IPS-11a (cell line): ENCODE measurements around the gene WWC2.
"Not testable (repeated sequence)": the region's sequence is repeated elsewhere in the genome, so short reads cannot be mapped to it uniquely, and the experiment has no call there.

ENCODE experiments used
- H3K4me3 ChIP-seq: one replicate; pipeline ENCODE4 v1.5.1; 2013; ENCODE audit warnings: low read depth, low read length, control low read depth

WWC2 gene

GRCh38 chr4:183141997-183142396 is 42.9 kb downstream of the WWC2 start:
- H3K4me3 ChIP-seq = no peak overlapping the region

- no peak overlapping the region for H3K4me3 ChIP-seq
These were observed 43.8 kb downstream of the WWC2 start for GRCh38 chr4:183142571-183143550.

DNA sequence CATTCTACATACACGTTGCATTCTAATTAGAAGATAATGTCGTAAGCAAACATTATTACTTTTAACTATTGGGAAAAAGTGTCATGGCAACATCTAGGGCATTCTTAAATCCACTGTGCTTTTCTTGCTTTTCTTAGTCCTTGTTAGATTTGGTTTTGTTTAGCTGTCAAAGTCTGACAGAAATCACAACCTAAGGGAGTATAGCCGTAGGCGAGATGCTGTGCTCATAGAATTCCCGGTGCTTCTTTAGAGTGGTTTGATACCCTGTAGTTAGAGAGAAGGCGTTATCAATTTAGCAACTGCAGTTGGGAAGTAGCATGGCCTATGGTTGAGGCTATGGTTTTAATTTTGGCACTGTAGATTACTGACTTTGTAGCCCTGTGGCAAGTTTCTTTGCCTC is 45.7 kb downstream of the WWC2 start:
- no peak overlapping the region for H3K4me3 ChIP-seq

DNA sequence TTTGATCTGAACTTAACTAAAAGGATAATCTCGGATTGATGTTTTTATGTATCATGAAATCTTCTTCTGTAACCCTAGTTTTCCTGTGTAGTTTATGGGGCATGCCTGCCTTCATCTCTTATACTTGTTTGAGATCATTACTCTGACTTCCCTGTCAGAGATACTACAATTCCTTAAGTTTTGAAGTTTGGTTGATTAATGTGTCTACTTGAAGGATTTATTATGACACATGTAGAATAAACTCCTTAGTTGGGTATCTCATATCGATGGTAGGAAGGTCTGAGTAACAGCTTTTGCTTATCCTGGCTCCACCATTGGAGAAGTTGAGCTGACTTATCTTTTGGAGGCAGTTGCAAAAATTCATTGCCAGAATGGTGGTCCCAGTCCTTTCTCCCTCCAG is 46.7 kb downstream of the WWC2 start:
- no peak overlapping the region for H3K4me3 ChIP-seq

GRCh38 chr4:183146478-183146877 is 47.4 kb downstream of the WWC2 start:
- no peak overlapping the region for H3K4me3 ChIP-seq

- H3K4me3 ChIP-seq = no peak overlapping the region
These were observed 48.1 kb downstream of the WWC2 start for GRCh38 chr4:183147196-183147595.

- H3K4me3 ChIP-seq = no peak overlapping the region
These were observed 48.9 kb downstream of the WWC2 start for GRCh38 chr4:183147983-183148382.

- no peak overlapping the region for H3K4me3 ChIP-seq
These were observed 50.8 kb downstream of the WWC2 start for GRCh38 chr4:183149616-183150539.

DNA sequence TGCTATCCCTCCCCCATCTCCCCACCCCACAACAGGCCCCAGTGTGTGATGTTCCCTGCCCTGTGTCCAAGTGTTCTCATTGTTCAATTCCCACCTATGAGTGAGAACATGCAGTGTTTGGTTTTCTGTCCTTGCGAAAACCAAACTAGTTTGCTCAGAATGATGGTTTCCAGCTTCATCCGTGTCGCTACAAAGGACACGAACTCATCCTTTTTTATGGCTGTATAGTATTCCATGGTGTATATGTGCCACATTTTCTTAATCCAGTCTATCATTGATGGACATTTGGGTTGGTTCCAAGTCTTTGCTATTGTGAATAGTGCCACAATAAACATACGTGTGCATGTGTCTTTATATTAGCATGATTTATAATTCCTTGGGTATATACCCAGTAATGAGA is 51.6 kb downstream of the WWC2 start:
- not testable (repeated sequence) for H3K4me3 ChIP-seq

- H3K4me3 ChIP-seq = not testable (repeated sequence)
These were observed 53.2 kb downstream of the WWC2 start for GRCh38 chr4:183152232-183152631.

- no peak overlapping the region for H3K4me3 ChIP-seq
These were observed 54.3 kb downstream of the WWC2 start for GRCh38 chr4:183153190-183153916.

GRCh38 chr4:183154701-183155391 is 55.8 kb downstream of the WWC2 start:
- H3K4me3 ChIP-seq = no peak overlapping the region

DNA sequence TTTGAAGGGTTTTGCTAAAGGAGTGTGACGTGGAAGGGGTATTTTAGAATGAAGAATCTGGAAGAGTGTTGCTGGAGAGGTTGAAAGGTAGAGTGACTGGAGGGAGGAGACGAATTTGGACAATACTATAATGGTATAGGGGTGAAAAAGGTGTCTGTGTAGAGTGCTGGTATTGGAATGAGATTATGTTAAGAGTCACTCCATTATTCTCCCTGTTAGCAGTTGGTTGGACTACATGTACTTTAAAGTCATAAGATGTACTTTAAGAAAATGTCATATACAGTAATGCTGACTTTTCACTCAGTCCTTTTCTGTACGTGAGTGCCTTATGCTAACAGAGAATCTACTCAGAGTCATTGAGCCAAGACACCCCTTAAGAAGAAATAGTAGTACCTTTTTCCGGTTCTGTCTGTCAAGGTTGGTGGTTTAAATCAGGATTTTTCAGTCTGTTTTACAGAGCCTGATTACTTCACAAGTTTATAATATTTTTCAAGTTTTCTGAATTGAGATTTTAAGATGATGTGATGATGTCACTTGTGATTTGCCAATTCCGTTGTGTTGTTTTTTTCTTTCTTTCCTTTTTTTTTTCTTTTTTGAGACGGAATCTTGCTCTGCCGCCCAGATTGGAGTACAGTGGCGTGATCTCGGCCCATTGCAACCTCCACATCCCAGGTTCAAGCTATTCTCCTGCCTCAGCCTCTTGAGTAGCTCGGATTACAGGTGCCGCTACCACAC is 56.6 kb downstream of the WWC2 start:
- no peak overlapping the region for H3K4me3 ChIP-seq

DNA sequence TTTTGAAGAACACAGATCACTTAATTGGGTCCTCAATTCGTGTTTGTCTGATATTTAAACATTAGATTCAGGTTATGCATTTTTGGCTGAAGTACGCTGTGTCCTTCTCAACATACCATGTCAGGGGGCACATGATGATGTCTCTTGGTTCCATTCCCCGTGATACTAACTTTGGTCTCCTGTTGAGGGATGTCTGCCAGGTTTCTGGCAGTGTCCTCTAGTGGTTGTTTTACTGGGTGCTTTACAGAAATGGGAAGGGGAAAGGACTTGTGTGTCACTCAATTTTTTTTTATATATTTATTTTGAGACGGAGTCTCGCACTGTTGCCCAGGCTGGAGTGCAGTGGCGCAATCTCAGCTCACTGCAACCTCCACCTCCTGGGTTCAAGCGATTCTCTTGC is 58.2 kb downstream of the WWC2 start:
- no peak overlapping the region for H3K4me3 ChIP-seq

- H3K4me3 ChIP-seq = no peak overlapping the region
These were observed 59.0 kb downstream of the WWC2 start for GRCh38 chr4:183158062-183158461.

DNA sequence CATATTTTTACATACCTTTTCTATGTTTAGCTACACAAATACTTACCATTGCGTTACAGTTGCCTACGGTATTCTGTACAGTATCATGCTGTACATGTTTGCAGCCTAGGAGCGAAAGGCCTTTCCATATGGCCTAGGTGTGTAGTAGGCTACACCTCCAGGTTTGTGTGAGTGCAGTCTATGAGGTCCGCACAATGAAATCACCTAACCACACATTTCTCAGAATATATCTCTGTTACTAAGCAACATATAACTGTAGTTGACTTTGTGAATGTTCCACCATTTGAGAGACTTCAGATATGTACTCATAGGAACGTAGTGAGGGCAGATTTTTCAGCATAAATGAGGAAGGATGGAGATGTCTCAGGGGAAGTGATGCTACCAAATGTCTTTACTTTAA is 62.6 kb downstream of the WWC2 start:
- no peak overlapping the region for H3K4me3 ChIP-seq

GRCh38 chr4:183163135-183163534 is 64.1 kb downstream of the WWC2 start:
- H3K4me3 ChIP-seq = no peak overlapping the region

DNA sequence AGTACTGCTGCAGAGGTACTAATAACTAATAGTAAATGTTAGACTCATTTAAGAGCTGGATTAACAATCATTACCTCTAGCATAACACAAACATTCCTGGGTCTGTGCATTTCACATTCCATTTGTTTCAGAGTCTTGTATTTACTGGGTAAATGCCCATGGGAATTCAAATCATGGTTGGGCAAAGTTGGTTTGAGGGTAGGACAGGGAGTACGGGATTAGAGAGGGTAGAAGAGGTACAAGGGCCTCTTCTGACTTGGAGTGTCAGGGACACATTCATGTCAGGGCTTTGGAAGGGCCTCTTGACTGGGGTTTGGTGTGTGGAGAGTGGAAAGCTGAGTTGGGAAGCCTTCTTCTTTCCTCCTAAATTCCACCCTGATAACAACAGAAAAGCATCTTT is 65.9 kb downstream of the WWC2 start:
- no peak overlapping the region for H3K4me3 ChIP-seq

DNA sequence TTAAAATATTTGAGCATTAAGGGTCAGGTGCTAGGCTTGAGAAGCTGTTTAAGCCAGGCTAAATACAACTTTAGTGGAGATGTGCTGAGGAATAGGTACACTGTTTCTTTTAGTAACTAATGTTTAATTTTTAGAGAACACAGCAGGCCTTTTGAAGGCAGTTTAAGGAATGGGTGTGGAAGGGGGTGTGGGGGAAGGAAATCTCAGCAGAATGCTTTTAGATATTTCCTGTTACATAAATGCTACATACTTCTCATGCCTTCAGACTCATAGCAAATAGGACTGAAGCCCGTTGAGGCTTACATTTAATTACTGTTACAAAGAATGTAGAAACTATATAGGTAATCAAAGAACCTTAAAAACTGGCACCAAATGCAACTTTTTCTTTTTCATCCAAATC is 66.3 kb downstream of the WWC2 start:
- H3K4me3 ChIP-seq = no peak overlapping the region

- H3K4me3 ChIP-seq = no peak overlapping the region
These were observed 71.8 kb downstream of the WWC2 start for GRCh38 chr4:183170894-183171293.
